NCI-H187 (cell line): ENCODE data around the gene TRAPPC3.
A peak's percentile ranks its signal among the peaks of the same experiment; 100 is the strongest.
"Not testable (repeated sequence)": the region's sequence is repeated elsewhere in the genome, so short reads cannot be mapped to it uniquely, and the experiment has no call there.

Experiments used
- DNase-seq, 2 experiments: peaks; one replicate each; lab custom pipeline; 2025; lab: John Stamatoyannopoulos, UW

TRAPPC3 gene

GRCh38 chr1:36166938-36167905 lies 17.9 kb upstream of the TRAPPC3 start:
- no peak for DNase-seq

GRCh38 chr1:36166136-36166535 lies 16.9 kb upstream of the TRAPPC3 start:
- no peak for DNase-seq

GRCh38 chr1:36165145-36165544 lies 15.9 kb upstream of the TRAPPC3 start:
- no peak for DNase-seq

- DNase-seq, result no peak
Measured at GRCh38 chr1:36164361-36164760, 15.1 kb upstream of the TRAPPC3 start.

- DNase-seq, result no peak
Measured at GRCh38 chr1:36163426-36163825, 14.1 kb upstream of the TRAPPC3 start.

- no peak for DNase-seq
Measured at GRCh38 chr1:36162680-36163239, 13.5 kb upstream of the TRAPPC3 start.

- no peak for DNase-seq
Measured at GRCh38 chr1:36161641-36162531, 12.6 kb upstream of the TRAPPC3 start.

- no peak for DNase-seq
Measured at GRCh38 chr1:36160949-36161485, 11.7 kb upstream of the TRAPPC3 start.

- DNase-seq, result no peak
Measured at GRCh38 chr1:36160388-36160948, 11.2 kb upstream of the TRAPPC3 start.

- DNase-seq, result no peak
Measured at GRCh38 chr1:36159614-36160387, 10.5 kb upstream of the TRAPPC3 start.

- DNase-seq, result not testable (repeated sequence)
Measured at GRCh38 chr1:36158827-36159252, 9.6 kb upstream of the TRAPPC3 start.

- no peak for DNase-seq
Measured at GRCh38 chr1:36157973-36158826, 8.9 kb upstream of the TRAPPC3 start.

- DNase-seq, result no peak
Measured at GRCh38 chr1:36157115-36157903, 8.0 kb upstream of the TRAPPC3 start.

- DNase-seq, result peak in 1 of 2 experiments; percentile 32
Measured at GRCh38 chr1:36156329-36157114, 7.2 kb upstream of the TRAPPC3 start.

- DNase-seq, result peak; percentile 33 to 63
Measured at GRCh38 chr1:36155408-36156328, 6.4 kb upstream of the TRAPPC3 start, which contains the start of gene MAP7D1. TSS of gene MAP7D1 (plus strand) at chr1:36156160. CDS start at chr1:36156418, 258 bp downstream.

GRCh38 chr1:36154765-36155407 lies 5.6 kb upstream of the TRAPPC3 start:
- DNase-seq, result no peak
